Endometrium (tissue), 2 donors: ENCODE measurements around the gene DALRD3.

Source experiments
- FAIRE-seq: peaks from 2 replicates; lab custom pipeline; 2012; peaks lifted over from hg19 to GRCh38; lab: Jason Lieb, UNC
- donor health status: control.
- donor health status: control.

Gene DALRD3

GRCh38 chr3:48974076-48974864 lies 44.1 kb downstream of the DALRD3 start:
- FAIRE-seq, result no peak

DNA sequence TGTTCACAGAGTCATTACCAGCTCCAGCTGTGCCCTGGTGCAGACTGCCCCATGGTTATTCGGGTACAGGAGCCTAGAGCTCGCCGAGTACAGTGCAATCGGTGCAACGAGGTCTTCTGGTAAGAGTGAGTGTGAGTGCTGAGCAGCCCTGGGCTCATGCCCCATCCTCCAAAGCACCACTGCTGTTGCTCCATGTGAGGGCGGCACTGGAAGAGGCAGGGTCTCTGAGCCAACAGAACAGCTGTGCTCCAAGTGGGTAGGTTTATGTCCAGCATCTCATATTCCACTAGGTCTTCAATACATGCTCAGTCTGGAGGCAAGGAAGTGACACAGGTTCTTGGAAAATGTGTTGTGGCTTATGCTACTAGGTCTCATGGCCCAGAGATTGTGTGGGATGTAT lies 47.8 kb downstream of the DALRD3 start:
- FAIRE-seq, result no peak

DNA sequence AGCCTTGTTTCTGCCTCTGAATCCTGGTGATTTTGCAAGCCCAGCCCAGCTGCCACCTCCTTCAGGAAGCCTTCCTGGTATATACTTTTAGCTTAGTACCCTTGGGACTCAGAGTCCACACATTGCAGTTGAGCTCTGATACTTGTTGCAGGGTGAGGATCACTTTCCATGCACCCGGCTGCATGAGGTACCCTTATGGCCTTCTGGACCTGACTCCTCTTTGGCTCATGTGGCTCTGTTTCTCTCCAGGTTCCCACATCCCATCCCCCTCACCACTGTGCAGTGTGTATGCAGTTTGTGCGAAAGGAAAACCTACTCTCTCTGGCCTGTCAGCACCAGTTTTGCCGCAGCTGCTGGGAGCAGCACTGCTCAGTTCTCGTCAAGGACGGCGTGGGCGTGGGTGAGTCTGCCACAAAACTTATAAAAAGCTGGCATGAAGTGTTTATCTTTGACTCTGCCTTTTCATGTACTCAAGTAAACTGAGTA lies 51.5 kb downstream of the DALRD3 start:
- FAIRE-seq, result no peak

DNA sequence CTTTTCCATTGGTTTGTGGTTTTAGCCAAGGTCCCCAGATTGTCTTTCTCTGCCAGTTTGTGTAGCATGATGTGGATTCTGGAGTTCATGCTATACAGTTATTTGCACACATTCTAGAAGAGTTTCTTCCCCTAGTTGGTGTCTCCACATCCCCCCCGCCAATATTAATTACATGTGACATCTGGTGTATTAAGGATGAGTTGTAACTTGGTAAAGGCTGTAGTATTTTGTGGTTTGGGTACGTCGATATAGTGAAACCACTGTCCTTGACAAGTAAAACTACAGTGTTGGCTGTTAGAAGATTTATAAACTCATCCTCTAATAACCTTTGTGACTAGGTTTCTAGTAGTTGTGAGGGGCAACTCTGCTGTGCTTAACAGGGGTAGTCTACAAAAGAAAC lies 52.0 kb downstream of the DALRD3 start:
- no peak for FAIRE-seq
